RWPE1 (cell line): Measurements from ENCODE around the gene DYNLT5.
A peak's percentile ranks its signal among the peaks of the same experiment; 100 is the strongest.

Source experiments
- CTCF ChIA-PET: fragments of 350-600 bp; sonication (Branson Sonifier 250); formaldehyde crosslinking; extraction: SDS; loops from one replicate; lab custom pipeline; 2021; lab: Yijun Ruan, JAX
- POLR2A ChIA-PET: fragments of 400-600 bp; formaldehyde crosslinking; extraction: SDS; loops from one replicate; lab custom pipeline; 2020; ENCODE audit warnings: antibody characterized with exemption; ENCODE audit not compliant: low non-redundant PET; lab: Yijun Ruan, JAX
- DNase-seq: peaks from one replicate; pipeline ENCODE4 v3.0.0; 2012; ENCODE audit warnings: low spot score
- H3K27ac ChIP-seq: fragments of 450-650 bp; 2 replicates; pipeline ENCODE4 v1.5.1; 2017
- CTCF ChIP-seq: fragments of 450-650 bp; conservative IDR thresholded peaks from 2 replicates; pipeline ENCODE4 v1.5.1; 2017; ENCODE audit warnings: low read depth, mild to moderate bottlenecking

DYNLT5 gene

DNA sequence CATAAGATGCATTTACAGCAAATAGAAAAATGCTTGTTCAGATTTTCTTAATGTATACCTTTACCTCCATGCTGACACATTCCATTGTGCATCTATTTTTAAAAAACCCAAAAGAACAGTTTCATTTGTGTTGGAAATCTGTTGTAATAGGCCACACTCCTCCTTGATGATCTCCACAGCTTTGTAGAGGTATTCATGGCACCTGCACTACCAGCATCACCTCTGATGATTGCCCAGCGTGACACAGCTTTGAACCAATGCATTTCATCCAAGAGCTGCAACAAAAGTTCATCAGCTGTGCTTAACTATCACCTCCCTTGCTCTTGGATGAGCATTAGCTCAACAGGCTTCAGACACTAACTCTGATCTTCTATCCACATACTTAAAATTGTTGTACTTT, 8.2 kb downstream of the DYNLT5 start:
- CTCF ChIA-PET: no interaction called here
- no peak for DNase-seq
- POLR2A ChIA-PET: no interaction called here

GRCh38 chr1:66761221-66761620, 9.0 kb downstream of the DYNLT5 start:
- ChIA-PET POLR2A (no interaction called here), CTCF (no interaction called here)
- DNase-seq: no peak

More for the DNA sequence above, 8.2 kb downstream of the DYNLT5 start:
- no peak overlapping the region for H3K27ac ChIP-seq
- no peak for TF ChIP-seq CTCF

GRCh38 chr1:66764994-66765578, 12.8 kb downstream of the DYNLT5 start:
- ChIA-PET POLR2A (no interaction called here), CTCF (interaction anchor here (0.6 to 1.3 kb wide), 8 partner anchors 93 to 753 kb away, joined by 3 to 11 read pairs (median 4); no protein-coding TSS in a partner anchor)
- peak; percentile 36 for DNase-seq
- peak; percentile 74 for TF ChIP-seq CTCF
- H3K27ac ChIP-seq: no peak overlapping the region

More at GRCh38 chr1:66761221-66761620, 9.0 kb downstream of the DYNLT5 start:
- H3K27ac ChIP-seq: no peak overlapping the region
- no peak for TF ChIP-seq CTCF

- CTCF ChIA-PET: no interaction called here
- no peak for TF ChIP-seq CTCF
- no peak for DNase-seq
- no peak overlapping the region for H3K27ac ChIP-seq
- POLR2A ChIA-PET: no interaction called here
Measured at GRCh38 chr1:66767626-66768025, 15.4 kb downstream of the DYNLT5 start.

DNA sequence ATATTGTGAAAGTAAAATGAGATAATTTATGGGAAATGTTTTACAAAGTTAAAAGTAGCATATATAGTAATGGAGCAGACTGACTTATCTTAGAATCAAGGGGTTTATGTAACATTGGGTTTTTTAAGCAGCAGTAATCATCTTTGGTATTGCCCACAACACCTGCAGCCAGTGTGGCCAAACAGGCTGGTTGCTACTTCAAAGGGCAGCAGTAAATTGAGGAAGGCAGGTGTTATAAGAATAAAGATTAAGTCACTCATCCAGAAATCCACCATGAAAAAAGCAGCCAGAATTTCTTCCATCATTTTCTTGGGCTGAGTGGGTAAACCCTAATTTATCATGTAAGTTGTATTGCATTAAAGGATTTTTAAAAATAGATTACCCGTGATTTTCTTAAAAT, 16.7 kb downstream of the DYNLT5 start:
- DNase-seq: no peak
- no peak for TF ChIP-seq CTCF
- H3K27ac ChIP-seq: no peak overlapping the region
- POLR2A ChIA-PET: no interaction called here
- CTCF ChIA-PET: no interaction called here

DNA sequence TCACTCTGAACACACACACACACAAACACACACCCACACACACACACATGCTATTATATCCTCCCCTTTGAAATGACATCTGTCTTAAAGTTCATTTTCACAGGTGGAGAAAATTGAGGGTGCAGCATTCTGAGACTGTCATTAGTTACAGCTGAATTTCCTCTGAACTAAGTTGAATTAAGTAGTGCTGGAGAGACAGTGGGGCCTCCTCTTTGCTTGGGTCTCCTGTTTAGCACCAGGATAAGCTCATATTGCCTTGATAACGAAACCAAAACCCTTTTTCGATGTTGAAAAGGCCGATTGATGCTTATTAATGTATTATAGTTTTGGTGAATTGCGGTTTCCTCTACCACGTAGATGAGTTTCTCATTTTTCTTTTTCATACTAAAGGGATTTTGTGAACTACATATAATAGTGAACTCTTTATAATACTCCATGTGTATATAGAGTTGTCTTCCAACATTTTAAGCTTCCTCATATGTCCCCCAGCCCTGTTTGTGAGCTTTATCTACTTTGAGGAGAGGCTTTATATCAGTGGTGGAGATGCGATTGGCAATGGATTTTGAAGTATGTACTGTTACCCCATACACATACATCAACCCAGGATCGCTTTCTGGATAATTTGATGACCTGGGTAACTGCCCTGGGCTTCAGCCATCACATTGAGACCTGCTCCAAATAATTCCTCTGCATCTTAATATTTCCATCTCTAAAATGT, 17.4 kb downstream of the DYNLT5 start:
- TF ChIP-seq CTCF: no peak
- ChIA-PET POLR2A (no interaction called here), CTCF (no interaction called here)
- H3K27ac ChIP-seq: no peak overlapping the region
- DNase-seq: no peak
